Measurements from ENCODE around the gene IGF1.

Gene IGF1

GRCh38 chr12:102413396-102413795, 67.0 kb downstream of the IGF1 start:
- FAIRE-seq (no peak), DNase-seq (ENCODE audit: insufficient read length, low spot score) (no peak)
- no peak for TF ChIP-seq CTCF (IDR thresholded peaks at IDR 0.05; ENCODE audit: insufficient read depth, missing control alignments)

- TF ChIP-seq CTCF (IDR thresholded peaks at IDR 0.05; ENCODE audit: insufficient read depth, missing control alignments), result no peak
- no peak for FAIRE-seq
- no peak for DNase-seq (ENCODE audit: insufficient read length, low spot score)
These were observed 69.9 kb downstream of the IGF1 start for GRCh38 chr12:102410511-102410910.

- no peak for DNase-seq (ENCODE audit: insufficient read length, low spot score)
- no peak for TF ChIP-seq CTCF (IDR thresholded peaks at IDR 0.05; ENCODE audit: insufficient read depth, missing control alignments)
- no peak for FAIRE-seq
These were observed 71.7 kb downstream of the IGF1 start for GRCh38 chr12:102408487-102409297.

GRCh38 chr12:102407776-102408486, 72.4 kb downstream of the IGF1 start:
- FAIRE-seq (no peak), DNase-seq (ENCODE audit: insufficient read length, low spot score) (no peak)
- no peak for TF ChIP-seq CTCF (IDR thresholded peaks at IDR 0.05; ENCODE audit: insufficient read depth, missing control alignments)

- no peak for FAIRE-seq
- no peak for DNase-seq (ENCODE audit: insufficient read length, low spot score)
- no peak for TF ChIP-seq CTCF (IDR thresholded peaks at IDR 0.05; ENCODE audit: insufficient read depth, missing control alignments)
These were observed 74.3 kb downstream of the IGF1 start for GRCh38 chr12:102406033-102406584.

- FAIRE-seq, result no peak
These were observed 79.3 kb downstream of the IGF1 start for GRCh38 chr12:102401087-102401486.

More at GRCh38 chr12:102401087-102401486, 79.3 kb downstream of the IGF1 start:
- no peak for TF ChIP-seq CTCF (IDR thresholded peaks at IDR 0.05; ENCODE audit: insufficient read depth, missing control alignments)
- DNase-seq (ENCODE audit: insufficient read length, low spot score), result no peak

All from D721Med (cell line).